HG03064 (cell line): ENCODE data around the gene RHBDD2.
"Not testable (repeated sequence)": the region's sequence is repeated elsewhere in the genome, so short reads cannot be mapped to it uniquely, and the experiment has no call there.

Experiments used
- ATAC-seq: cut with Tn5 transposase; IDR thresholded peaks from one replicate; pipeline ENCODE4 v1.9.1; 2021; ENCODE audit warnings: low read depth; ENCODE audit not compliant: unreplicated experiment

RHBDD2 gene

DNA sequence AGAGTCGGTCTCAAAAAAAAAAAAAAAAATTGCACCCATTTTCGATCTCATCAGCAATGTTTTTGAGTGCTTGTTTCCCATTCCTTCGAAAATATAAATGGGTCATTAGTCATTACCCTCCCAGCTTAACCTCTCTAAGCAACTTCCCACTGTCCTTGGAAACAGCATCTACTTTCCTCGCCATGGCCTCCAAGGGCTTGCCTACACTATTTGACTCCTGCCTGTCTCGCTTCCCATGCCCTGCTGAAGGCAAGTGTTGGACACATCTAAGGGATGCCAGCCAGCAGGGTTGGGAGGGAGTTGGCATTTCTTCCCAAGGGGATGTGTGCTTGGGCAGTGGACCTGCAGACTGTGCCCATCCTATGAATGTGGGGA lies 12.7 kb upstream of the RHBDD2 start:
- no peak for ATAC-seq

DNA sequence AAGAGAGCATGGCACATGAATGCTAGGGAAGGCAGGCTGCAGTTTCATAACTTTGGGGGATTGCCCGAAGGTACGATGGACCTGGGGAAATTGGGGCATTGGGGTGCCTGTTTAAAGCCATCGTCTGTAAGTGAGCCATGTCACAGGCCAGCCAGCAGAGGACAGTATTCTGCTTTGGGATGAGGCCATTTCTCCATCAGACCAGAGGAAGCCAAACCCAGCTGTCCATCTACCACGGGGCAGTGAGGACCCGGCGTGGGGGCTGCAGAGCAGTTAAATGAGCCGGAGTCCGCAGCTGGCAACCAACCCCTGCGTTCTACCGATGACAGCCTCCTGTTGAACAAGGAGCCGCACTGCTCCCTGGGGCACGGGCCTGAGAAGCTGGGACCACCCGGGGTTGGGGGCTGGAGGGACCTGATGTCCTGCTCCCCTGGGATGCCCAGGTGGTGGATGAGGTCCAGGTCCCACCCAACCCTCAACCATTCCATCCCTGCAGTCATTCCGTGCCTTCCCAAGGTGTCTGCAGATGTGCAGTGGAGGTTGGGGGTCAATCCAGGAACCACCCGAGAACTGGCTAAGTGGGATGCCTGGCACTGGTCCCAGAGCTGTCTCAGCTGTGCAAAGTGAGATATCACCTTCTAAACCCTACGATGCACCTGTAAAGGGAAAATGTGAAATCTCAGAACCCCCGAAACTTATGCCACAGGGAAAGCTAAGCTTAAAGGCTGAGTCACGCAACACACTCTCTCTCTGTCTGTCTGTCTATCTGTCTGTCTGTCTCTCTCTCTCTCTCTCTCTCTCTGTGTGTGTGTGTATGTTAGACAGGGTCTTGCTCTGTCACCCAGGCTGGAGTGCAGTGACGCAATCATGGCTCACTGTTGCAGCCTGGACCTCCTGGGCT lies 12.1 kb upstream of the RHBDD2 start:
- ATAC-seq, result no peak

GRCh38 chr7:75867390-75867717 lies 11.5 kb upstream of the RHBDD2 start:
- no peak for ATAC-seq

DNA sequence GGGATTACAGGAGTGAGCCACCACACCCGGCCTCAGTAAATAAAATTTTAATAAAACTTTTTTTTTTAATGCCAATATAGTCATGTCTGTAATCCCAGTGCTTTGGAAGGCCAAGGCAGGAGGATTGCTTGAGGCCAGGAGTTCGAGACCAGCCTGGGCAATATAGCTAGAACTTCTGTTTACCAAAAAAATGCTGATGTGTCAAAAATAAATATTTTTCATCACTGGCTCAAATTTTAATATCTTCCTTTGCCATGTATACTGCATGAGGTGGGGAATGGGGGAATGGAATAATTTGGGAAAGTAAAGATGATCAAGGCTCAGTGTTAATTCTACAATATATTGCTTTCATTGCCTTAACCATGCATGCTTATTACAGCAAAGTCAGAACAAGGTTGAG lies 10.7 kb upstream of the RHBDD2 start:
- no peak for ATAC-seq

- ATAC-seq, result no peak
Observed at GRCh38 chr7:75869776-75870379, 9.0 kb upstream of the RHBDD2 start.

- no peak for ATAC-seq
Observed at GRCh38 chr7:75870557-75871161, 8.2 kb upstream of the RHBDD2 start.

DNA sequence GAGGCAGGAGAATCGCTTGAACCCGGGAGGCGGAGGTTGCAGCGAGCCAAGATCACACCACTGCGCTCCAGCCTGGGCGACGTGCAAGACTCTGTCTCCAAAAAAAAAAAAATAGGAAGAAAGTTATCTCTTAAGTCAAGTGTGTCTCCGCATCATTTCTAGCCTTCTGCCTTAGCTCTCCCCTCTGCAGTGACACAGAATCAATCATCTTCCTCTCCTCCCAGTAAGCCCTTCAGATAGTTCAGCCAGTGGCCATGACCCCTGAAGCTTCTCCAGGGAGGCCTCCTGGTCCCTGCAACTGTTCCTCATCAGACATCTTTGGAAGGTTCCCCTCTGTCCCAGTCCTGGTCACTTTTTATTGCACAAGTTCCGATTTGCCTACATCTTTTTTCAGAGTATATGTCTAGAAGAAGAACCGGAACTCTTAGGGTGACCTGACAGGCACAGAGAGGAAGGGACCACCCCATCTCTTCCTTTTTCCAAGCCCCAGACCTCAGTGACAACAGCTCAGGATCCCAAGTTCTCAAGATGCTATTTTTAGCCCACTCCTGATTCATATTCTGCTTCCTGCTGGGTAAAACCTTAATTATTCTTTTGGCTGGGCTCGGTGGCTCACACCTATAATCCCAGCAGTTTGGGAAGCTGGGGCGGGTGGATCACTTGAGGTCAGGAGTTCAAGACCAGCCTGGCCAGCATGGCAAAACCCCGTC lies 6.6 kb upstream of the RHBDD2 start:
- no peak for ATAC-seq

- ATAC-seq, result not testable (repeated sequence)
Observed at GRCh38 chr7:75874180-75874579, 4.7 kb upstream of the RHBDD2 start.

DNA sequence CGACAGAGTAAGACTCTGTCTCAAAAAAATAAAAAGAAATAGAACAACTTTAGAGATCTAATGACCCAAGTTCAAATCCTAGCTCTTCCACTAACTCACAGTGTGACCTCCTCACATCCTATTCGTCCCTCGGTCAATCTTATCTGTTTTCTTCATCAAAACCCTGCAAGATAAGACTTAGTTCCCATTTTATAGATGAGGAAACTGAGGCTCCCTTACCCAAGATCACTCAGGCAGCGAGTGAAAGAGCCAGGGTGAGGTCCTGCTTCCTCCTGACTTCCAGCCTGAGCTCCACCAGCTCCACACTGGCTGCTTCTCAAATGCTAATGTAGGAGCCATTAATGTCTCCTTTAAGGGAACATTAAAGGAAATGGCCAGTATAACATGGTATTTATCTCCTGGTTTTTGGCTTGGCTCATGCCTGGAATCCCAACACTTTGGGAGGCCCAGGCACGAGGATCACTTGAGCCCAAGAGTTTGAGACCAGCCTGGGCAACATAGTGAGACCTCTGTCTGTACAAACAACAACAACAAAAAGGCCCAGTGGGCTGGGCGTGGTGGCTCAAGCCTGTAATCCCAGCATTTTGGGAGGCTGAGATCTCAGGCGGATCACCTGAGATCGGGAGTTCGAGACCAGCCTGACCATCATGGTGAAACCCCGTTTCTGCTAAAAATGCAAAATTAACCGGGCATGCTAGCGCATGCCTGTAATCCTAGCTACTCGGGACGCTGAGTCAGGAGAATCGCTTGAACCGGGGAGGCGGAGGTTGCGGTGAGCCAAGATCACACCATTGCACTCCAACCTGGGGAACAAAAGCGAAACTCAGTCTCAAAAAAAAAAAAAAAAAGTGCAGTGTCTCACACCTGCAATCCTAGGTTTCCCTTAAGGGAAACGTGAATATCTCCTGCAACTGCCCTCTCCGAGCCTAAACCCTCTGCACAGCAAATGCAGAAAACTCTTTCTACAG lies 3.4 kb upstream of the RHBDD2 start:
- ATAC-seq, result no peak

GRCh38 chr7:75876126-75876881 lies 2.5 kb upstream of the RHBDD2 start:
- no peak for ATAC-seq

- peak; percentile 31 for ATAC-seq
Observed at GRCh38 chr7:75878312-75878768, 494 bp upstream of the RHBDD2 start.

DNA sequence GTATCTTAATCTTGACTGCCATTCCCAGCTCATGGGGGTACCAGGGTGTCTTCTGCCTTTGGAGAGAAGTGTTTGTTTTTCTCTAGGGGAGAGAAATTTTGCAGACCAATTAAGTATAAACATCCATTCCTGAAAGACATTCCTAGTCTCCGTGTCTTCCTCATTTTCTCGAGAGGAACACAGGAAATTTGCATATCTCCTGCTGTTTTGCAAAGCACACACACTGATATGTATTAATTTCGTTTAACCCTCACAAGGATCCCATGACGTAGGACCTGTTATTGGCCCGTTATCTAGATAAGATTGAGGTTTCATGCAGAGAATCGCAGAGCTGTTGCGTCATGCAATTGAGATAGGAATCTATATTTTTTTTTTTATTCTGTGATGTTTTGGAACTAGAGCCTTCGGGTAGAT lies 944 bp downstream of the RHBDD2 start:
- ATAC-seq, result no peak

- ATAC-seq, result no peak
Observed at GRCh38 chr7:75880242-75880641, 1.4 kb downstream of the RHBDD2 start.

- ATAC-seq, result no peak
Observed at GRCh38 chr7:75881436-75882095, 2.7 kb downstream of the RHBDD2 start.

GRCh38 chr7:75883265-75883824 lies 4.5 kb downstream of the RHBDD2 start:
- not testable (repeated sequence) for ATAC-seq

DNA sequence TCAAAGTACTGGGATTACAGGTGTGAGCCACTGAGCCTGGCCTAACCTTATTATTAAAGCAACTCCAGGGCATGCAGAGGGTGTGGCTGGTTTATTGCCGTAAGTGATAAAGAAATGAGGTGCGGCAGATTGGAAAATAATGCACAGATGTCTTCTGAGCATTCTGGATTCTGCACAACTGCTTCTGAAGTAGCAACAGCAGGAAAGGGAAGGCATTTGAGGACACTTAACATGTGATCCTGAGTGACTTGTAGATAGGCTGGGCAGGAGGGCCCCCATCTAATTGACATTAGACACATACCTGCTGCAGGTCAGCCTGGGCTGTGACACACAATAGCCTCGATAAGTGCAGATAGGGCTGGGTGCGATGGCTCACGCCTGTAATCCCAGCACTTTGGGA lies 5.6 kb downstream of the RHBDD2 start:
- ATAC-seq, result no peak

DNA sequence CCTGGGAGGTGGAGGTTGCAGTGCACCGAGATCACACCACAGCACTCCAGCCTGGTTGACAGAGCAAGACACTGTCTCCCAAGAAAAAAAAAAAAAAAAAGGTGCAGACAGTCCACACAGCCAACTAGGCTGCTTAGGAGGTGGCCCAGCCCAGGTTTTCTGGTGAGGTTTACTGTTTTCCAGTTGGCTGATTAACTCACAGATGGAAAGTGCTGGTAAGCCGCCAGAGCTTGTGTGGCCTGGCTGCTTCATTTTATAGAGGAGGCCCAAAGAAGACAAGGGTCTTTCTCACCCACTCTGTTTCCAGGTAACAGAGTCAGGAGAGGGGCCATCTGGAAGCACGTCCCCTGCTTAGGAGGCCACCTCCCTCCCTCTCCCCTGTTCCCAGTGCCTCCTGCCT lies 6.2 kb downstream of the RHBDD2 start:
- ATAC-seq, result no peak

GRCh38 chr7:75887669-75888369 lies 9.0 kb downstream of the RHBDD2 start:
- no peak for ATAC-seq
